Dedifferentiated amniotic fluid mesenchymal stem cell (primary cell): ENCODE data around the gene MTARC2.

Experiments used
- DNase-seq: peaks from one replicate; pipeline ENCODE4 v3.0.0-alpha.2; 2016; ENCODE audit errors: extremely low spot score

The MTARC2 gene

DNA sequence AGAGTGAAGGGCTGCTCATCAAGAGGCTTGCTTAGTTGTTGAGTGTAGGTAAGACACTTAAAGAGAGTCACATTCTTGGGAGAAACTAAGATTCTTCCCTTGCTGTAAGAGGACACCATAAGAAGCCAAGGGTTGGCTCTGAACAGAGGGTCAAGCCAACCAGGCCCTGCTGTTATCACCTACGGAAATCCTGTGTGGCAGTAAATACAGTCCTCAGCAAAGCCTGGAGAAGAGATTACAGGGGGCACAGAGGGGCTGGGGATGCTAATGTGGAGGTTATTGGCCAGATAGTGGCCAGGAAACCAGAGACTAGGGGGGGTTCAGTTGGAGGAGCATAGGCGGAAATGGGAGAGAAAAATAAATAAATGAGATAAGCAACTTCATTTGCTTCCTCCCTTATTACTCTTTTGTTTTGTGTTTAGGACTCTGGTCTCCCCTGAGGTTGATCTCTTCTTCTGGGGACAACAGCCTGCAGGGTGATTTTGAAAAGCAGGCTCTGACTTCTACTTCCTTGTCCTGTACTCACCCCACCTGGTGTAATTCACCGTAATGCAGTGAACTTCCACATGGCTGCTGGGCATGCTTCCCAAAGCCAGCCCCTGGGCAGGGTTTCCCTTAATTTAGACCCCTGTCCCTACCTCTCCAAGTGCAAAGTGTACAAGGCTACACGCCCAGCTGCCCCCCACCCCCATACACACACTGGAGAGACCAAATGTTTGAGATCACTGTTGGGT, 79.5 kb downstream of the MTARC2 start:
- no peak for DNase-seq

GRCh38 chr1:220828179-220828490, 80.0 kb downstream of the MTARC2 start:
- no peak for DNase-seq

DNA sequence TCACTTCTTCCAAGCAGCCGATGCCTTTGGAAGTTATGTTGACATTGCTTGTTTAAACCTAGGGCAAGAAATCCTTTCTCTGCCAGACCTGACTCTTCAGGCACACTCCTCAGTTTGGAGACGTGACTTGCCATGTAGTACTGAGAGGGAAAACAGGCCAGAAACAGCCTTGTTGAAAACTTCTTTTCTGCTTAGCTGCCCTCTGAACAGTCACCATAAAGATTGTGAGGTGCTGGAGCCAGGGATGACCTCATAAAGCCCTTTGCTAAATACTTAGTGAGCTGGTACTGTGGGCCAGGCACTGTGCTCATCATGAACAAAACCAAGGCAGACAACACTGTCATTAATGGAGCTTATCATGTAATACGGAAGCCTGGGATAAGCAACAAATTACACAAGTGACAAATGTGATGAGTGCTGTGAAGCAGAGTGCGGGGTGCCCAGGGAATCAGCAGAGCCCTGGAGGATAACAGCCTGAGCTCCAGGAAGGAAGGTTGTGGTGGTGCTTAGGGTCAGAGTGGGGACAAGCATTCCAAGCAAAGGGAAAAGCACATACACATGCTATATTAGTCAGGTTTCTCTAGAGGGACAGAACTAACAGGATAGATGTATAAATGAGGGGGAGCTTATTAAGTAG, 80.9 kb downstream of the MTARC2 start:
- no peak for DNase-seq

- no peak for DNase-seq
Measured at GRCh38 chr1:220833436-220833835, 85.3 kb downstream of the MTARC2 start.
